Measurements from ENCODE around the gene C1orf232.

Gene C1orf232

DNA sequence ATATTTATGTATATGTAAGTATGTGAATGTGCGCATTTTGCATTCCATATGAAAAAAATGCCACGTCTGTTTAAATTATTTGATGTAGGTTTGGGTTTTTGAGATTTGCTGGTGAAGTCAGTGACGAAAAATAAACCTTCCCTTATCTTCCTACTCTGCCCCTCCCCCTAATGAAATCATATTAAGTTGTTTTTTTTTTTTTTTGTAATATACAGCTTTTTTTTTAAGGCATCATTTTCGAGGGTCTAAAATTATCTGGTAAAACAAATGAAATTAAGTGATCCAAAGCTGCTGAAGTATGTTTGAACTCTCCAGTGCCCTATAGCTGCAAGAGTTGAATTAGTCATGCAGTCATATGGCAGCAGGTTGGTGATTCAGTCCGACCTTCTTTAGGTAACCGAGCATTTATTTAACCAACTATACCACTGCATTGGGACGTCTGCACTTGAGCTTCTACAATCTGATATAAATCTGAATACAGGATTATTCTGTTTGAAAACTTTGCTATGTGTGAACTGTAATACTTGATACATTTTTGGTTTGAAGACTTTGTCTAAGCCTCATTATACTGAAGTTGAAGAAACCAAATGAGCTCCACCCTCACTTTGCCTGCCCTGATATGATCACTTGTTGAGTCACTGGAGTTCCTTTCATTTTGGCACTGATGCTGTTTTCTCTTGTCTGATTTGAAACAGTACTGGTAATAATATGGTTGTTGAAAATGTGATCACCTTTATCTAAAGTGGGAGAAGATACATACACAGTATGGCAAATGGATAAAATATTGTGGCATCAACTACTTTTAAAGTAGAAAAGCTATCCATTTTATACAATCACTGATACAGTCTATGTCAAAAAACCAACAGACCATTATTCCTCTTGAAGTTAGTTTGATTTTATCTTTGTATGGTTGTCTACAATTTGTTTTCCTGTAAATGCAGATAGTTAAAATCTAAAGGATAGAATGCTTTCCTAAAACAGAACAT lies 45.5 kb downstream of the C1orf232 start:
- no peak for DNase-seq

DNA sequence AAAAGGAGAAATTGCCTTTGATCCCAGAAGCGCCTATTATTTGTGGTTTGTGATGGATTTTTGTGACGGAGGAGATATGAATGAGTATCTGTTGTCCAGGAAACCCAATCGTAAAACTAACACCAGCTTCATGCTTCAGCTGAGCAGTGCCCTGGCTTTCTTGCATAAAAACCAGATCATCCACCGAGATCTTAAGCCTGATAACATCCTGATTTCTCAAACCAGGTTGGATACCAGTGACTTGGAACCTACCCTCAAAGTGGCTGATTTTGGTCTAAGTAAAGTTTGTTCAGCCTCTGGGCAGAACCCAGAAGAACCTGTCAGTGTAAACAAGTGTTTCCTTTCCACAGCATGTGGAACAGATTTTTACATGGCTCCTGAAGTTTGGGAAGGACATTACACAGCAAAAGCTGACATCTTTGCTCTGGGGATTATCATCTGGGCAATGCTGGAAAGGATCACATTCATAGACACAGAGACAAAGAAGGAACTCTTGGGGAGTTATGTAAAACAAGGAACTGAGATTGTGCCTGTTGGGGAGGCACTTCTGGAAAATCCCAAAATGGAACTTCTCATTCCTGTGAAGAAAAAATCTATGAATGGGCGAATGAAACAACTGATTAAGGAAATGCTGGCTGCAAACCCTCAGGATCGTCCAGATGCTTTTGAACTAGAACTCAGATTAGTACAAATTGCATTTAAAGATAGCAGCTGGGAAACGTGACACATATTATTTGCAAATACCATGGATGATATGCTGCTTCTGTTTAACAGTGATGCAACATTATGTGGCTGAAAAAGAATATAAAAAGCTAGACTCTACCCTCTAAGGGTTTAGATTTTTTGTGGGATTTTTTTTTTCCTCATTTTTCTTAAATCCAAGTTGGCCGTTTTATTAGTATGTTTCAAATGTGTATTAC lies 46.6 kb downstream of the C1orf232 start:
- DNase-seq = no peak

DNA sequence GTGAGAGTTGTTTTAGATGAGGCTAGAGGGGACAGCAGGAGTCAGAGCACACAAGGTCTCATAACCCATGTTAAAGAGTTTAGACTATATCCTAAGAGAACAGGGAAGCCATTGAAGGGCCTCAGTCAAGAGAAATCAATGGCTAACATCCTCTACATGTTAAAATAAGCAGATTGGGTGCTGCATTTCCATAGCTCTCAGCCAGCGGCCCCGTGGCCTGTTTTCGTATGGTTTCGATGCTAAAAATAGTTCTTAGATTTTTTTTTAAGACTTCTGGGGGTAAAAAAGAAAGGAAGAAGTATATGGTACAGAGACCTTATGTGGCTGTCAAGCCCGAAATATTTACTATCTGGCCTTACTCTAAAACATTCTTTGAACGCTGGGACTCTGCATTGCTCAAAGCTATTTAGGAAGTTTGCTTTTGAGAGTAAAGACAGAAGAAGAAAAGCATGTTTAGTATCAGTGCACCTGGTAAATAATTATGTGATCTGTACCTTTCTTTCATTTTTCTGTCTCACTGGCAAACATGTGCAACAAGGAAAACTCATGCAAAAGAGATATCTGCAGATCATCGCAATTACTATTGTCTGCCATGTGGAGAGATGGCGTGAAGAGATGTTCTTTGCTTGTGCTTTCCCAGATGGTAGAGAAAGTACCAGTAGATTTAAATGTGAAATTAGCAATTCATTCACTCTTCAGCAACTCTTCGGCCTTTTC lies 48.7 kb downstream of the C1orf232 start:
- no peak for DNase-seq

DNA sequence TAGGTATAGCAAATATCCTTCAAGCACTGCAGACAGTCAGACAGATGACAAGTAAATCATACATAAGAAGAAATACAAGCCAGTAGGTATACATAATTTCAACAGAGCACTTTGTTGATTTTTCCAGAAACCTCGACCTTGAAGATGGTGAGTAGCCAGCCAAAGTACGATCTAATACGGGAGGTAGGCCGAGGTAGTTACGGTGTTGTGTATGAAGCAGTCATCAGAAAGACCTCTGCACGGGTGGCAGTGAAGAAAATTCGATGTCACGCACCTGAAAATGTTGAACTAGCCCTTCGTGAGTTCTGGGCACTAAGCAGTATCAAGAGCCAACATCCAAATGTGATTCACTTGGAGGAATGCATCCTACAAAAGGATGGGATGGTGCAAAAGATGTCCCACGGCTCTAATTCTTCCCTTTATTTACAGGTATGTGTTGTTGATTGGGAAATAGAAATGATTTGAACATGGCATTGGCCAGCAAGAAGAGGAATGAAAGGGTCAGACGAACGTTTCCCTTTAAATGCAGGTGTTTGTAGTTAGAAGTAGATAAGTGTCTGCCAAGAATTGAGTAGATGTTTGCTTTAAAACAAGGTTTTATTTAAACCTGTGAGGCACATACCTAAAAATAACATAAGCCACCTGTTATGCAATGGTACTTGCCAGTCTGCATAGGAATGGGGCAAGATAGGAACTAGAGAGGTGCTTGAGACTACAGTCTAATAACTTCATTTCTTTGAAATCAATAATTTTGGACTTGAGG lies 54.4 kb downstream of the C1orf232 start:
- no peak for DNase-seq

All from activated CD4-positive, alpha-beta T cell treated with anti-CD3 and anti-CD28 coated beads, Interleukin-2, amount 50 U/mL, for 4 hours (primary cell).